ENCODE data around the gene TSNAXIP1.
A peak's percentile ranks its signal among the peaks of the same experiment; 100 is the strongest.

The TSNAXIP1 gene

GRCh38 chr16:67806428-67807147 lies at the start of gene TSNAXIP1, which contains the start of gene RANBP10:
TSS of gene TSNAXIP1 (plus strand) at chr16:67806889. CDS start at chr16:67807150, 261 bp downstream.
TSS of gene RANBP10 (minus strand) at chr16:67806560. CDS start at chr16:67806536, 24 bp downstream.
- peak; percentile 98 for DNase-seq (ENCODE audit: low read depth, low spot score)

GRCh38 chr16:67758006-67758405 lies 48.7 kb upstream of the TSNAXIP1 start:
- no peak for DNase-seq (ENCODE audit: low read depth, low spot score)

GRCh38 chr16:67758966-67759365 lies 47.7 kb upstream of the TSNAXIP1 start:
- no peak for DNase-seq (ENCODE audit: low read depth, low spot score)

- no peak for DNase-seq (ENCODE audit: low read depth, low spot score)
These were observed 46.3 kb upstream of the TSNAXIP1 start for GRCh38 chr16:67760206-67760955.

- no peak for DNase-seq (ENCODE audit: low read depth, low spot score)
These were observed 45.8 kb upstream of the TSNAXIP1 start for GRCh38 chr16:67760956-67761230.

- DNase-seq (ENCODE audit: low read depth, low spot score), result no peak
These were observed 44.8 kb upstream of the TSNAXIP1 start for GRCh38 chr16:67761924-67762323.

- DNase-seq (ENCODE audit: low read depth, low spot score), result no peak
These were observed 44.3 kb upstream of the TSNAXIP1 start for GRCh38 chr16:67762385-67762784.

- no peak for DNase-seq (ENCODE audit: low read depth, low spot score)
These were observed 43.6 kb upstream of the TSNAXIP1 start for GRCh38 chr16:67763066-67763465.

- DNase-seq (ENCODE audit: low read depth, low spot score), result no peak
These were observed 42.5 kb upstream of the TSNAXIP1 start for GRCh38 chr16:67764158-67764667.

- no peak for DNase-seq (ENCODE audit: low read depth, low spot score)
These were observed 40.4 kb upstream of the TSNAXIP1 start for GRCh38 chr16:67766291-67766690.

- DNase-seq (ENCODE audit: low read depth, low spot score), result peak; percentile 10
These were observed 38.7 kb upstream of the TSNAXIP1 start for GRCh38 chr16:67767953-67768352.

- DNase-seq (ENCODE audit: low read depth, low spot score), result no peak
These were observed 36.2 kb upstream of the TSNAXIP1 start for GRCh38 chr16:67770346-67770991.

- DNase-seq (ENCODE audit: low read depth, low spot score), result no peak
These were observed 33.6 kb upstream of the TSNAXIP1 start for GRCh38 chr16:67773099-67773498.

GRCh38 chr16:67773569-67774456 lies 32.9 kb upstream of the TSNAXIP1 start:
- no peak for DNase-seq (ENCODE audit: low read depth, low spot score)

- DNase-seq (ENCODE audit: low read depth, low spot score), result no peak
These were observed 32.2 kb upstream of the TSNAXIP1 start for GRCh38 chr16:67774457-67774853.

GRCh38 chr16:67775273-67775672 lies 31.4 kb upstream of the TSNAXIP1 start:
- DNase-seq (ENCODE audit: low read depth, low spot score), result no peak

GRCh38 chr16:67779256-67780014 lies 27.3 kb upstream of the TSNAXIP1 start:
- DNase-seq (ENCODE audit: low read depth, low spot score), result no peak

GRCh38 chr16:67780847-67781564 lies 25.7 kb upstream of the TSNAXIP1 start:
- DNase-seq (ENCODE audit: low read depth, low spot score), result no peak

- no peak for DNase-seq (ENCODE audit: low read depth, low spot score)
These were observed 25.1 kb upstream of the TSNAXIP1 start for GRCh38 chr16:67781565-67781921.
